HUES48 (cell line): ENCODE results near the gene CABP5.

Experiments
- H3K27ac ChIP-seq: one replicate; pipeline ENCODE4 v1.7.0; 2013; ENCODE audit warnings: low read depth, low read length, inconsistent platforms
- H3K27me3 ChIP-seq: 2 replicates; pipeline ENCODE4 v1.6.1; 2013; ENCODE audit warnings: mild to moderate bottlenecking, low read length; ENCODE audit not compliant: control insufficient read depth, insufficient read depth
- H3K36me3 ChIP-seq: 2 replicates; pipeline ENCODE4 v1.6.1; 2013; ENCODE audit warnings: low read length; ENCODE audit not compliant: control insufficient read depth, insufficient read depth
- H3K4me1 ChIP-seq: 2 replicates; pipeline ENCODE4 v1.6.1; 2013; ENCODE audit warnings: mild to moderate bottlenecking, low read length; ENCODE audit not compliant: control insufficient read depth, insufficient read depth
- H3K4me3 ChIP-seq: 2 replicates; pipeline ENCODE4 v1.5.1; 2013; ENCODE audit warnings: mild to moderate bottlenecking, low read depth, low read length
- H3K9ac ChIP-seq: 2 replicates; pipeline ENCODE4 v1.6.1; 2013; ENCODE audit warnings: mild to moderate bottlenecking, low read depth, low read length, moderate library complexity
- H3K9me3 ChIP-seq: 2 replicates; pipeline ENCODE4 v1.6.1; 2013; ENCODE audit warnings: low read length; ENCODE audit not compliant: control insufficient read depth, insufficient read depth

The CABP5 gene

GRCh38 chr19:48061401-48062344, 17.8 kb upstream of the CABP5 start:
- H3K9ac ChIP-seq, result no peak overlapping the region
- H3K4me1 ChIP-seq, result no peaks in the 10 kb centered on the region
- H3K27me3 ChIP-seq, result no peaks in the 10 kb centered on the region
- H3K27ac ChIP-seq, result no peak overlapping the region
- no peak overlapping the region for H3K4me3 ChIP-seq
- peaks cover 16% of the 10 kb centered on the region; the same call in 1 of the 2 replicates for H3K9me3 ChIP-seq
- no peaks in the 10 kb centered on the region for H3K36me3 ChIP-seq

GRCh38 chr19:48060381-48060780, 16.5 kb upstream of the CABP5 start:
- Histone ChIP-seq H3K9ac (no peak overlapping the region), H3K36me3 (no peaks in the 10 kb centered on the region), H3K4me1 (no peaks in the 10 kb centered on the region), H3K9me3 (peaks cover 16% of the 10 kb centered on the region; the same call in 1 of the 2 replicates), H3K4me3 (no peak overlapping the region), H3K27me3 (no peaks in the 10 kb centered on the region), H3K27ac (no peak overlapping the region)

- Histone ChIP-seq H3K27me3 (no peaks in the 10 kb centered on the region), H3K27ac (no peak overlapping the region), H3K9me3 (peaks cover 16% of the 10 kb centered on the region; the same call in 1 of the 2 replicates), H3K4me3 (no peak overlapping the region), H3K9ac (no peak overlapping the region), H3K36me3 (no peaks in the 10 kb centered on the region), H3K4me1 (no peaks in the 10 kb centered on the region)
These were observed 15.5 kb upstream of the CABP5 start for GRCh38 chr19:48059331-48059730.

- Histone ChIP-seq H3K27ac (no peak overlapping the region), H3K4me3 (no peak overlapping the region), H3K4me1 (no peaks in the 10 kb centered on the region), H3K36me3 (no peaks in the 10 kb centered on the region), H3K9ac (no peak overlapping the region), H3K27me3 (no peaks in the 10 kb centered on the region), H3K9me3 (peaks cover 25% of the 10 kb centered on the region)
These were observed 10.0 kb upstream of the CABP5 start for GRCh38 chr19:48053856-48054255.

GRCh38 chr19:48053076-48053475, 9.2 kb upstream of the CABP5 start:
- no peak overlapping the region for H3K4me3 ChIP-seq
- H3K36me3 ChIP-seq, result no peaks in the 10 kb centered on the region
- H3K4me1 ChIP-seq, result no peaks in the 10 kb centered on the region

GRCh38 chr19:48051335-48052033, 7.6 kb upstream of the CABP5 start:
- H3K4me1 ChIP-seq, result no peaks in the 10 kb centered on the region
- peaks cover 35% of the 10 kb centered on the region for H3K9me3 ChIP-seq
- H3K27me3 ChIP-seq, result no peaks in the 10 kb centered on the region
- H3K9ac ChIP-seq, result no peak overlapping the region
- no peak overlapping the region for H3K27ac ChIP-seq
- no peaks in the 10 kb centered on the region for H3K36me3 ChIP-seq
- no peak overlapping the region for H3K4me3 ChIP-seq

More at GRCh38 chr19:48053076-48053475, 9.2 kb upstream of the CABP5 start:
- H3K9me3 ChIP-seq, result peaks cover 30% of the 10 kb centered on the region
- no peak overlapping the region for H3K9ac ChIP-seq
- H3K27me3 ChIP-seq, result no peaks in the 10 kb centered on the region
- H3K27ac ChIP-seq, result no peak overlapping the region

- Histone ChIP-seq H3K4me3 (no peak overlapping the region), H3K36me3 (no peaks in the 10 kb centered on the region), H3K27ac (no peak overlapping the region), H3K27me3 (no peaks in the 10 kb centered on the region), H3K9me3 (peaks cover 60% of the 10 kb centered on the region), H3K9ac (no peak overlapping the region), H3K4me1 (no peaks in the 10 kb centered on the region)
These were observed 682 bp upstream of the CABP5 start for GRCh38 chr19:48044561-48044960.

GRCh38 chr19:48041877-48042580, 1.9 kb downstream of the CABP5 start:
- Histone ChIP-seq H3K9ac (no peak overlapping the region), H3K27ac (no peak overlapping the region), H3K4me3 (no peak overlapping the region), H3K27me3 (no peaks in the 10 kb centered on the region), H3K4me1 (no peaks in the 10 kb centered on the region), H3K36me3 (no peaks in the 10 kb centered on the region), H3K9me3 (peaks cover 60% of the 10 kb centered on the region)

- no peaks in the 10 kb centered on the region for H3K27me3 ChIP-seq
- H3K4me1 ChIP-seq, result no peaks in the 10 kb centered on the region
- no peaks in the 10 kb centered on the region for H3K36me3 ChIP-seq
- H3K4me3 ChIP-seq, result no peak overlapping the region
- H3K9ac ChIP-seq, result no peak overlapping the region
- no peak overlapping the region for H3K27ac ChIP-seq
- H3K9me3 ChIP-seq, result peaks cover 45% of the 10 kb centered on the region
These were observed 7.1 kb downstream of the CABP5 start for GRCh38 chr19:48036765-48037164.

- Histone ChIP-seq H3K36me3 (no peaks in the 10 kb centered on the region), H3K4me3 (no peak overlapping the region), H3K9me3 (peaks cover 34% of the 10 kb centered on the region), H3K4me1 (no peaks in the 10 kb centered on the region), H3K27ac (no peak overlapping the region), H3K9ac (no peak overlapping the region), H3K27me3 (no peaks in the 10 kb centered on the region)
These were observed 10.3 kb downstream of the CABP5 start for GRCh38 chr19:48033604-48034003.
